ENCODE results near the gene ALG9. TPM values are rescaled to one million over a fixed set of nuclear protein-coding genes. Genes with fewer than 3 reads are reported as not detected.

The ALG9 gene
- total and polyA plus RNA-seq, 10 of the 15 experiments (the other 5 are each of a cell fraction or from before 2014, with no cell fraction given): 10.8 to 41.6 (median 25.5) TPM

Small RNA genes within 50 kb of the gene (small RNA-seq; reads per million reads assigned to genes)
- gene GNG5P3: not detected
- 0.16 reads per million for gene RPL37AP8

Other genes with a start within 250 kb of the ALG9 start
Only the 7 nearest of the 12 such genes appear.
- gene PPP2R1B, start 105.2 kb downstream of the ALG9 start, total RNA-seq (2014; rRNA removed): 33.9 and 39.5 TPM in 2 replicates
- 27.6 and 27.8 TPM in 2 replicates for gene PPP2R1B, start 105.2 kb downstream of the ALG9 start, total RNA-seq (2014; rRNA removed; fragmentation: Illumina TruSeq; extraction: Trizol)
- gene PPP2R1B, start 105.2 kb downstream of the ALG9 start, total RNA-seq (2021): 47.3 and 49.1 TPM in 2 replicates
- gene PPP2R1B, start 105.2 kb downstream of the ALG9 start, polyA plus RNA-seq (2011; rRNA removed): 45.1 and 45.9 TPM in 2 replicates
- 34.4 and 36.1 TPM in 2 replicates for gene PPP2R1B, start 105.2 kb downstream of the ALG9 start, polyA plus RNA-seq (2014; fragmentation: Illumina TruSeq; extraction: Trizol)
- gene PPP2R1B, start 105.2 kb downstream of the ALG9 start, polyA plus RNA-seq (2014; fragmentation: Nextera tagmentation; extraction: Ambion mirVana): 10 to 100 TPM; 28.5 to 37.0 TPM
- gene PPP2R1B, start 105.2 kb downstream of the ALG9 start, polyA plus RNA-seq (2014; rRNA removed): 26.6 and 27.3 TPM in 2 replicates
- gene PPP2R1B, start 105.2 kb downstream of the ALG9 start, polyA plus RNA-seq (2016; fragmentation: Nextera tagmentation; extraction: Ambion mirVana): 10 to 100 TPM; 63.4 to 68.2 TPM
- gene FDXACB1, start 7.6 kb upstream of the ALG9 start, total RNA-seq (2014; rRNA removed): 9.1 and 9.3 TPM in 2 replicates
- gene FDXACB1, start 7.6 kb upstream of the ALG9 start, total RNA-seq (2014; rRNA removed; fragmentation: Illumina TruSeq; extraction: Trizol): 9.7 and 10.6 TPM in 2 replicates
- gene FDXACB1, start 7.6 kb upstream of the ALG9 start, total RNA-seq (2021): 6.8 and 7.4 TPM in 2 replicates
- gene FDXACB1, start 7.6 kb upstream of the ALG9 start, polyA plus RNA-seq (2011; rRNA removed): 10.3 and 11.7 TPM in 2 replicates
- 8.0 and 8.7 TPM in 2 replicates for gene FDXACB1, start 7.6 kb upstream of the ALG9 start, polyA plus RNA-seq (2014; fragmentation: Illumina TruSeq; extraction: Trizol)
- 10 to 100 TPM in 1 of 2 experiments, 1 to 10 TPM in 1; 8.6 to 13.3 TPM for gene FDXACB1, start 7.6 kb upstream of the ALG9 start, polyA plus RNA-seq (2014; fragmentation: Nextera tagmentation; extraction: Ambion mirVana)
- 7.3 and 7.5 TPM in 2 replicates for gene FDXACB1, start 7.6 kb upstream of the ALG9 start, polyA plus RNA-seq (2014; rRNA removed)
- gene FDXACB1, start 7.6 kb upstream of the ALG9 start, polyA plus RNA-seq (2016; fragmentation: Nextera tagmentation; extraction: Ambion mirVana): 10 to 100 TPM; 10.8 to 11.5 TPM
- gene CFAP68, start 8.0 kb upstream of the ALG9 start, total RNA-seq (2014; rRNA removed): 36.0 and 39.7 TPM in 2 replicates
- gene CFAP68, start 8.0 kb upstream of the ALG9 start, total RNA-seq (2014; rRNA removed; fragmentation: Illumina TruSeq; extraction: Trizol): 54.2 and 62.3 TPM in 2 replicates
- 32.5 and 35.7 TPM in 2 replicates for gene CFAP68, start 8.0 kb upstream of the ALG9 start, total RNA-seq (2021)
- gene CFAP68, start 8.0 kb upstream of the ALG9 start, polyA plus RNA-seq (2011; rRNA removed): 78.1 and 97.3 TPM in 2 replicates
- 84.4 and 108 TPM in 2 replicates for gene CFAP68, start 8.0 kb upstream of the ALG9 start, polyA plus RNA-seq (2014; fragmentation: Illumina TruSeq; extraction: Trizol)
- gene CFAP68, start 8.0 kb upstream of the ALG9 start, polyA plus RNA-seq (2014; fragmentation: Nextera tagmentation; extraction: Ambion mirVana): 10 to 100 TPM; 72.7 to 83.7 TPM
- gene CFAP68, start 8.0 kb upstream of the ALG9 start, polyA plus RNA-seq (2014; rRNA removed): 53.2 and 65.9 TPM in 2 replicates
- 10 to 100 TPM; 60.7 to 61.8 TPM for gene CFAP68, start 8.0 kb upstream of the ALG9 start, polyA plus RNA-seq (2016; fragmentation: Nextera tagmentation; extraction: Ambion mirVana)
- gene CRYAB, start 40.2 kb upstream of the ALG9 start, total RNA-seq (2014; rRNA removed): not detected in 2 replicates
- gene CRYAB, start 40.2 kb upstream of the ALG9 start, total RNA-seq (2014; rRNA removed; fragmentation: Illumina TruSeq; extraction: Trizol): not detected in 2 replicates
- not detected in 2 replicates for gene CRYAB, start 40.2 kb upstream of the ALG9 start, total RNA-seq (2021)
- gene CRYAB, start 40.2 kb upstream of the ALG9 start, polyA plus RNA-seq (2011; rRNA removed): not detected in 2 replicates
- not detected in 2 replicates for gene CRYAB, start 40.2 kb upstream of the ALG9 start, polyA plus RNA-seq (2014; fragmentation: Illumina TruSeq; extraction: Trizol)
- gene CRYAB, start 40.2 kb upstream of the ALG9 start, polyA plus RNA-seq (2014; fragmentation: Nextera tagmentation; extraction: Ambion mirVana): not detected
- gene CRYAB, start 40.2 kb upstream of the ALG9 start, polyA plus RNA-seq (2014; rRNA removed): not detected in 2 replicates
- 1 to 10 TPM in 1 of 2 experiments, under 1 TPM in 1; 0.72 to 1.0 TPM for gene CRYAB, start 40.2 kb upstream of the ALG9 start, polyA plus RNA-seq (2016; fragmentation: Nextera tagmentation; extraction: Ambion mirVana)
- gene HSPB2, start 41.2 kb upstream of the ALG9 start, total RNA-seq (2014; rRNA removed): not detected in 2 replicates
- not detected in 2 replicates for gene HSPB2, start 41.2 kb upstream of the ALG9 start, total RNA-seq (2014; rRNA removed; fragmentation: Illumina TruSeq; extraction: Trizol)
- not detected in 2 replicates for gene HSPB2, start 41.2 kb upstream of the ALG9 start, total RNA-seq (2021)
- gene HSPB2, start 41.2 kb upstream of the ALG9 start, polyA plus RNA-seq (2011; rRNA removed): 0.10 TPM in 1 of 2 replicates, not detected in the other
- gene HSPB2, start 41.2 kb upstream of the ALG9 start, polyA plus RNA-seq (2014; fragmentation: Illumina TruSeq; extraction: Trizol): not detected in 2 replicates
- not detected for gene HSPB2, start 41.2 kb upstream of the ALG9 start, polyA plus RNA-seq (2014; fragmentation: Nextera tagmentation; extraction: Ambion mirVana)
- gene HSPB2, start 41.2 kb upstream of the ALG9 start, polyA plus RNA-seq (2014; rRNA removed): not detected in 2 replicates
- gene HSPB2, start 41.2 kb upstream of the ALG9 start, polyA plus RNA-seq (2016; fragmentation: Nextera tagmentation; extraction: Ambion mirVana): not detected
- gene C11orf52, start 47.3 kb upstream of the ALG9 start, total RNA-seq (2014; rRNA removed): not detected in 2 replicates
- gene C11orf52, start 47.3 kb upstream of the ALG9 start, total RNA-seq (2014; rRNA removed; fragmentation: Illumina TruSeq; extraction: Trizol): not detected in 2 replicates
- not detected in 2 replicates for gene C11orf52, start 47.3 kb upstream of the ALG9 start, total RNA-seq (2021)
- gene C11orf52, start 47.3 kb upstream of the ALG9 start, polyA plus RNA-seq (2011; rRNA removed): not detected in 2 replicates
- not detected in 2 replicates for gene C11orf52, start 47.3 kb upstream of the ALG9 start, polyA plus RNA-seq (2014; fragmentation: Illumina TruSeq; extraction: Trizol)
- not detected for gene C11orf52, start 47.3 kb upstream of the ALG9 start, polyA plus RNA-seq (2014; fragmentation: Nextera tagmentation; extraction: Ambion mirVana)
- not detected in 2 replicates for gene C11orf52, start 47.3 kb upstream of the ALG9 start, polyA plus RNA-seq (2014; rRNA removed)
- gene C11orf52, start 47.3 kb upstream of the ALG9 start, polyA plus RNA-seq (2016; fragmentation: Nextera tagmentation; extraction: Ambion mirVana): not detected
- 0.62 and 2.2 TPM in 2 replicates for gene DIXDC1, start 65.8 kb upstream of the ALG9 start, total RNA-seq (2014; rRNA removed)
- gene DIXDC1, start 65.8 kb upstream of the ALG9 start, total RNA-seq (2014; rRNA removed; fragmentation: Illumina TruSeq; extraction: Trizol): 0.89 and 1.0 TPM in 2 replicates
- 1.1 and 1.4 TPM in 2 replicates for gene DIXDC1, start 65.8 kb upstream of the ALG9 start, total RNA-seq (2021)
- gene DIXDC1, start 65.8 kb upstream of the ALG9 start, polyA plus RNA-seq (2011; rRNA removed): 0.10 and 0.17 TPM in 2 replicates
- gene DIXDC1, start 65.8 kb upstream of the ALG9 start, polyA plus RNA-seq (2014; fragmentation: Illumina TruSeq; extraction: Trizol): 0.82 and 0.93 TPM in 2 replicates
- gene DIXDC1, start 65.8 kb upstream of the ALG9 start, polyA plus RNA-seq (2014; fragmentation: Nextera tagmentation; extraction: Ambion mirVana): under 1 TPM; 0.23 to 0.26 TPM
- 0.55 and 0.88 TPM in 2 replicates for gene DIXDC1, start 65.8 kb upstream of the ALG9 start, polyA plus RNA-seq (2014; rRNA removed)
- gene DIXDC1, start 65.8 kb upstream of the ALG9 start, polyA plus RNA-seq (2016; fragmentation: Nextera tagmentation; extraction: Ambion mirVana): under 1 TPM; 0.39 to 0.44 TPM

Measured in GM12878 (cell line).